Stimulated activated CD8-positive, alpha-beta memory T cell treated with anti-CD3 and anti-CD28 coated beads, Interleukin-12 subunit alpha, Interleukin-12 subunit beta, amount 100 ng/mL, for 1 hour (primary cell): Measurements from ENCODE around the gene KLF13.
"Not testable (repeated sequence)": the region's sequence is repeated elsewhere in the genome, so short reads cannot be mapped to it uniquely, and the experiment has no call there.

Experiments
- DNase-seq: peaks from one replicate; pipeline ENCODE4 v3.0.0-alpha.2; 2020; ENCODE audit warnings: low read depth

KLF13 gene

GRCh38 chr15:31345606-31346366 lies 19.2 kb downstream of the KLF13 start:
- no peak for DNase-seq

- no peak for DNase-seq
These were observed 19.9 kb downstream of the KLF13 start for GRCh38 chr15:31346367-31347066.

GRCh38 chr15:31347067-31347975 lies 20.7 kb downstream of the KLF13 start:
- peak; percentile 64 for DNase-seq

- DNase-seq, result no peak
These were observed 21.6 kb downstream of the KLF13 start for GRCh38 chr15:31347981-31348803.

- no peak for DNase-seq
These were observed 22.9 kb downstream of the KLF13 start for GRCh38 chr15:31349233-31350141.

GRCh38 chr15:31350771-31351170 lies 24.1 kb downstream of the KLF13 start:
- DNase-seq, result no peak

- DNase-seq, result no peak
These were observed 25.7 kb downstream of the KLF13 start for GRCh38 chr15:31352339-31352751.

GRCh38 chr15:31352911-31353811 lies 26.5 kb downstream of the KLF13 start:
- DNase-seq, result no peak

GRCh38 chr15:31353931-31354330 lies 27.3 kb downstream of the KLF13 start:
- no peak for DNase-seq

- not testable (repeated sequence) for DNase-seq
These were observed 29.5 kb downstream of the KLF13 start for GRCh38 chr15:31356097-31356496.

GRCh38 chr15:31357148-31357547 lies 30.5 kb downstream of the KLF13 start:
- DNase-seq, result no peak

- no peak for DNase-seq
These were observed 31.5 kb downstream of the KLF13 start for GRCh38 chr15:31358163-31358562.

- no peak for DNase-seq
These were observed 32.5 kb downstream of the KLF13 start for GRCh38 chr15:31358957-31359701.

GRCh38 chr15:31359702-31360111 lies 33.1 kb downstream of the KLF13 start:
- DNase-seq, result no peak

GRCh38 chr15:31360158-31360561 lies 33.5 kb downstream of the KLF13 start:
- DNase-seq, result no peak

- DNase-seq, result peak; percentile 64
These were observed 34.5 kb downstream of the KLF13 start for GRCh38 chr15:31360843-31361763.

GRCh38 chr15:31361764-31362515 lies 35.3 kb downstream of the KLF13 start:
- no peak for DNase-seq
